ENCODE results near the gene CRY1. TPM values are rescaled to one million over a fixed set of nuclear protein-coding genes. Genes with fewer than 3 reads are reported as not detected.

CRY1 gene
- total RNA-seq, 1 donor from 2014 or later: 12.0 TPM

- intact Hi-C loops (cut with DNase I): no loop called here
- no peak for DNase-seq (ENCODE audit: low spot score)
Measured at GRCh38 chr12:106945261-106945851, 148.0 kb downstream of the CRY1 start.

DNA sequence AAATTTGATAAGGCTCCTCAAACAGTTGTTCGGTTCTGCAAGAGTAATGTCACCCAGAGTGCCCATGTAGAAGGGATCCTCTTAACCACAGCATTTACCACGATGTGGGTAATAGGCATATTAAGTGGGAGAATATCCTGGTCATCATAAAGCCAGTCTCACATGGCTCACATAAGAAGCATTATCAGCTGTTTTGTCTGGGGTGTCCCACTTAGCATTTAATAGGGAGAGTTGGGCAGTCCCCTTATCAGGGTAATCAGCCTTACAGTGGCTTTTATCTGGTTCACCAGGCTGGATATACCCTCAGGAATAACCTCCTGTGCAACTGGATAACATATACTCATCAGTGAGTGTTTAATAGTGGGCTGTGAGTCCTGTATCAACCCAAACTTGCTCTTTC, 150.6 kb downstream of the CRY1 start:
- intact Hi-C loops (cut with DNase I): no loop called here
- no peak for DNase-seq (ENCODE audit: low spot score)

- DNase-seq (ENCODE audit: low spot score): no peak
- intact Hi-C loops (cut with DNase I): no loop called here
Measured at GRCh38 chr12:106941481-106942156, 151.7 kb downstream of the CRY1 start.

Other genes starting within 250 kb of the CRY1 start
- 44.8 TPM for gene TMEM263, start 137.6 kb downstream of the CRY1 start, total RNA-seq
- gene MTERF2, start 106.4 kb downstream of the CRY1 start, total RNA-seq: 21.6 TPM

Measured in cardiac septum (tissue), 1 donor.